ENCODE measurements around the gene KCNC1.

The KCNC1 gene

GRCh38 chr11:17739945-17740338 lies 5.4 kb downstream of the KCNC1 start:
- Mint-ChIP-seq H3K36me3 (ENCODE audit: low read depth) (no peaks in the 10 kb centered on the region), H3K4me3 (no peak overlapping the region), H3K9me3 (no peaks in the 10 kb centered on the region), H3K27ac (no peak overlapping the region), H3K4me1 (ENCODE audit: low read depth) (no peaks in the 10 kb centered on the region), H3K27me3 (ENCODE audit: low read depth) (peaks cover 27% of the 10 kb centered on the region)

- Mint-ChIP-seq H3K27ac (no peak overlapping the region), H3K9me3 (no peaks in the 10 kb centered on the region), H3K36me3 (ENCODE audit: low read depth) (no peaks in the 10 kb centered on the region), H3K4me3 (no peak overlapping the region), H3K4me1 (ENCODE audit: low read depth) (no peaks in the 10 kb centered on the region), H3K27me3 (ENCODE audit: low read depth) (peaks cover 27% of the 10 kb centered on the region)
These were observed 6.2 kb downstream of the KCNC1 start for GRCh38 chr11:17740649-17741235.

GRCh38 chr11:17741487-17741886 lies 6.9 kb downstream of the KCNC1 start:
- no peaks in the 10 kb centered on the region for H3K4me1 Mint-ChIP-seq (ENCODE audit: low read depth)
- peaks cover 20% of the 10 kb centered on the region for H3K27me3 Mint-ChIP-seq (ENCODE audit: low read depth)
- H3K27ac Mint-ChIP-seq: no peak overlapping the region
- H3K36me3 Mint-ChIP-seq (ENCODE audit: low read depth): no peaks in the 10 kb centered on the region
- no peaks in the 10 kb centered on the region for H3K9me3 Mint-ChIP-seq
- H3K4me3 Mint-ChIP-seq: no peak overlapping the region

- Mint-ChIP-seq H3K4me3 (no peak overlapping the region), H3K36me3 (ENCODE audit: low read depth) (no peaks in the 10 kb centered on the region), H3K27ac (no peak overlapping the region), H3K27me3 (ENCODE audit: low read depth) (peaks cover 15% of the 10 kb centered on the region), H3K4me1 (ENCODE audit: low read depth) (no peaks in the 10 kb centered on the region), H3K9me3 (no peaks in the 10 kb centered on the region)
These were observed 7.4 kb downstream of the KCNC1 start for GRCh38 chr11:17742019-17742418.

- Mint-ChIP-seq H3K4me1 (ENCODE audit: low read depth) (no peaks in the 10 kb centered on the region), H3K9me3 (no peaks in the 10 kb centered on the region), H3K4me3 (no peak overlapping the region), H3K27me3 (ENCODE audit: low read depth) (peaks cover 6% of the 10 kb centered on the region), H3K27ac (no peak overlapping the region), H3K36me3 (ENCODE audit: low read depth) (no peaks in the 10 kb centered on the region)
These were observed 8.6 kb downstream of the KCNC1 start for GRCh38 chr11:17743026-17743807.

- no peaks in the 10 kb centered on the region for H3K4me1 Mint-ChIP-seq (ENCODE audit: low read depth)
- H3K9me3 Mint-ChIP-seq: no peaks in the 10 kb centered on the region
These were observed 9.2 kb downstream of the KCNC1 start for GRCh38 chr11:17743808-17744119.

GRCh38 chr11:17744151-17744940 lies 9.8 kb downstream of the KCNC1 start:
- Mint-ChIP-seq H3K27ac (no peak overlapping the region), H3K27me3 (ENCODE audit: low read depth) (peaks cover 6% of the 10 kb centered on the region), H3K4me3 (no peak overlapping the region), H3K9me3 (no peaks in the 10 kb centered on the region), H3K36me3 (ENCODE audit: low read depth) (no peaks in the 10 kb centered on the region), H3K4me1 (ENCODE audit: low read depth) (no peaks in the 10 kb centered on the region)

More at GRCh38 chr11:17743808-17744119, 9.2 kb downstream of the KCNC1 start:
- no peak overlapping the region for H3K27ac Mint-ChIP-seq
- no peaks in the 10 kb centered on the region for H3K36me3 Mint-ChIP-seq (ENCODE audit: low read depth)
- no peak overlapping the region for H3K4me3 Mint-ChIP-seq
- H3K27me3 Mint-ChIP-seq (ENCODE audit: low read depth): peaks cover 6% of the 10 kb centered on the region

GRCh38 chr11:17745023-17745772 lies 10.6 kb downstream of the KCNC1 start:
- H3K4me1 Mint-ChIP-seq (ENCODE audit: low read depth): no peaks in the 10 kb centered on the region
- H3K9me3 Mint-ChIP-seq: no peaks in the 10 kb centered on the region
- no peaks in the 10 kb centered on the region for H3K36me3 Mint-ChIP-seq (ENCODE audit: low read depth)
- H3K4me3 Mint-ChIP-seq: no peak overlapping the region
- peaks cover 6% of the 10 kb centered on the region for H3K27me3 Mint-ChIP-seq (ENCODE audit: low read depth)
- H3K27ac Mint-ChIP-seq: no peak overlapping the region

- Mint-ChIP-seq H3K27ac (no peak overlapping the region), H3K27me3 (ENCODE audit: low read depth) (peaks cover 6% of the 10 kb centered on the region), H3K36me3 (ENCODE audit: low read depth) (no peaks in the 10 kb centered on the region), H3K9me3 (no peaks in the 10 kb centered on the region), H3K4me3 (no peak overlapping the region), H3K4me1 (ENCODE audit: low read depth) (no peaks in the 10 kb centered on the region)
These were observed 11.5 kb downstream of the KCNC1 start for GRCh38 chr11:17746096-17746495.

- Mint-ChIP-seq H3K4me1 (ENCODE audit: low read depth) (no peaks in the 10 kb centered on the region), H3K9me3 (no peaks in the 10 kb centered on the region), H3K27me3 (ENCODE audit: low read depth) (no peaks in the 10 kb centered on the region), H3K27ac (no peak overlapping the region), H3K4me3 (no peak overlapping the region), H3K36me3 (ENCODE audit: low read depth) (no peaks in the 10 kb centered on the region)
These were observed 12.8 kb downstream of the KCNC1 start for GRCh38 chr11:17747131-17747955.

GRCh38 chr11:17748044-17748443 lies 13.5 kb downstream of the KCNC1 start:
- H3K9me3 Mint-ChIP-seq: no peaks in the 10 kb centered on the region
- no peaks in the 10 kb centered on the region for H3K27me3 Mint-ChIP-seq (ENCODE audit: low read depth)
- H3K27ac Mint-ChIP-seq: no peak overlapping the region
- H3K36me3 Mint-ChIP-seq (ENCODE audit: low read depth): no peaks in the 10 kb centered on the region
- no peak overlapping the region for H3K4me3 Mint-ChIP-seq
- H3K4me1 Mint-ChIP-seq (ENCODE audit: low read depth): no peaks in the 10 kb centered on the region

GRCh38 chr11:17748761-17749721 lies 14.5 kb downstream of the KCNC1 start:
- Mint-ChIP-seq H3K27ac (no peak overlapping the region), H3K36me3 (ENCODE audit: low read depth) (no peaks in the 10 kb centered on the region), H3K9me3 (no peaks in the 10 kb centered on the region), H3K27me3 (ENCODE audit: low read depth) (no peaks in the 10 kb centered on the region), H3K4me3 (no peak overlapping the region), H3K4me1 (ENCODE audit: low read depth) (no peaks in the 10 kb centered on the region)

Measured in T-helper 1 cell treated with Interleukin-12 subunit alpha and Interleukin-12 subunit beta and Interleukin-4 antibody, amounts not matched to agents 30 μg/mL and 1 μg/mL, for 36 hours (primary cell).